Esophagus squamous epithelium (tissue), 5 donors: ENCODE results near the gene ATOSB. TPM values are rescaled to one million over a fixed set of nuclear protein-coding genes. Genes with fewer than 3 reads are reported as not detected.
A peak's percentile ranks its signal among the peaks of the same experiment; 100 is the strongest.

Experiments
- DNase-seq: peaks from one replicate; lab custom pipeline; 2025; lab: John Stamatoyannopoulos, UW
- H3K27ac ChIP-seq, 4 donors: fragments of 200-600 bp; sonication (generic); one replicate each; pipeline ENCODE4 v1.5.1; 2016 to 2019; ENCODE audit warnings: mild to moderate bottlenecking in 1 of 4
- H3K27me3 ChIP-seq, 4 donors: fragments of 200-600 bp; sonication (generic); 1 replicate in 3 of 4; 2 replicates in 1 of 4; pipeline versions ENCODE4 v1.5.1 to v1.6.0; 2017 to 2021; ENCODE audit warnings: antibody characterized with exemption in 1 of 4
- H3K36me3 ChIP-seq, 3 donors: fragments of 200-600 bp; sonication (generic); one replicate each; pipeline ENCODE4 v1.5.1; 2016 to 2019
- H3K4me1 ChIP-seq, 3 donors: fragments of 200-600 bp; sonication (generic); one replicate each; pipeline ENCODE4 v1.5.1; 2017 to 2019
- H3K4me3 ChIP-seq, 4 donors: fragments of 200-600 bp; sonication (generic); 1 replicate in 3 of 4; 2 replicates in 1 of 4; pipeline ENCODE4 v1.5.1; 2016 to 2019; ENCODE audit warnings: mild to moderate bottlenecking in 2 of 4, moderate library complexity in 1 of 4
- H3K9me3 ChIP-seq, 3 donors: fragments of 200-600 bp; sonication (generic); one replicate each; pipeline ENCODE4 v1.5.1; 2016 to 2019
- CTCF ChIP-seq, 6 experiments: fragments of 450-650 bp in 4 of 6; fragments of 200-600 bp in 2 of 6; sonication (generic) in 2 of 6; IDR thresholded peaks; one replicate each; pipeline ENCODE4 v1.5.1; 2016 to 2019; ENCODE audit warnings: antibody characterized with exemption in 6 of 6, mild to moderate bottlenecking in 4 of 6, moderate library complexity in 4 of 6
- POLR2A ChIP-seq, 4 donors: fragments of 450-650 bp; IDR thresholded peaks; one replicate each; pipeline ENCODE4 v1.6.1; 2017; ENCODE audit warnings: antibody characterized with exemption in 4 of 4, mild to moderate bottlenecking in 4 of 4, moderate library complexity in 3 of 4
- WGBS, 2 donors: methylation state at CpG; one replicate each; pipeline ENCODE4 v1.1.5; 2018; 5-methylcytosine and 5-hydroxymethylcytosine counted together
- intact Hi-C: fragments of 100-400 bp; cut with DNase I; formaldehyde crosslinking; loops from one replicate; pipeline ENCODE4 v1.15.0; 2022
- total RNA-seq, 4 donors: library from RNA; depleted of rRNA; stranded (reverse); fragments of >200 nt; gene quantifications; one replicate each; pipeline ENCODE4 v1.1.0, GENCODE V29; 2016
- donor health status: DM: yes; HTN: yes; CAD: no.

ATOSB gene
- total RNA-seq, 4 donors from 2014 or later, result 24.4 to 57.8 (median 32.7) TPM

GRCh38 chr9:35104586-35104985 lies 11.1 kb downstream of the ATOSB start:
- Histone ChIP-seq H3K9me3 (no peaks in the 10 kb centered on the region), H3K4me3 (no peak overlapping the region), H3K27ac (no peak overlapping the region), H3K36me3 (peaks cover 22 to 73% (median 45%) of the 10 kb centered on the region in 3 donors), H3K27me3 (no peaks in the 10 kb centered on the region), H3K4me1 (peaks cover 10 to 34% (median 21%) of the 10 kb centered on the region in 3 donors)
- intact Hi-C loops, result no loop called here
- TF ChIP-seq CTCF (IDR thresholded peaks at IDR 0.05) (no peak), POLR2A (IDR thresholded peaks at IDR 0.05) (no peak)
- WGBS, 2 donors, result 81 to 84% methylated on average over 3 to 4 of the region's 4 CpGs
- no peak for DNase-seq

DNA sequence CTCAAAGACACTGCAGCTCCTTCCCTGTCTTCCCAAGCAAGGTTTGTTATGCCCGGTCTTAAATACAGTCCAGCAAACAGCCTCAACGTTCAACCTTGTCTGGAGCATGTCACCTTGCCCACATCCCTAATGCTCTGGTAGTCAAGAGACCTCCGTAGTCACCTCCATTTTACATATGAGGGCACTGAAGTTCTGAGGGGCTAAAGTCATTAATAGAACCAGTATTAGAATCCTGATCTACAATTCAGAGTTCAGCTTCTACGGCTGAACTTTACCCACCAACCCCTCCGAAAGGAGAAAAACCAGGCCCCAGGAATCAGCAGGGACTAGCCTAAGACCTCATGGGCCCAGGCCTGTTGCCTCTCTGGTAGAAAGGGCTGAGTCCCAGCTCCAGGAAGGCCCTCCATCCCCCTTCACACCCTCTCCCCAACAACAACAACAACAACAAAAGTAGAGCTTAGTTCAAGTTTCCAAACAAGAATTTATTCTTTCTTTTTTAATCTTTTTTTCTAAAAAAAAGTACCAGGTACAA lies 11.9 kb downstream of the ATOSB start:
- H3K9me3 ChIP-seq, result no peaks in the 10 kb centered on the region
- TF ChIP-seq CTCF (IDR thresholded peaks at IDR 0.05), result no peak
- peak overlapping the region; percentile 62 to 87 (median 72) for H3K4me3 ChIP-seq
- intact Hi-C loops, result no loop called here
- H3K27me3 ChIP-seq, result no peaks in the 10 kb centered on the region
- H3K36me3 ChIP-seq, result peaks cover 22 to 77% (median 45%) of the 10 kb centered on the region in 3 donors
- no peak for DNase-seq
- H3K4me1 ChIP-seq, result peaks cover 10 to 28% (median 21%) of the 10 kb centered on the region in 3 donors
- peak overlapping the region; percentile 87 to 94 (median 90) for H3K27ac ChIP-seq
- WGBS, 2 donors, result 32 to 33% methylated on average over 5 of the region's 5 CpGs

DNA sequence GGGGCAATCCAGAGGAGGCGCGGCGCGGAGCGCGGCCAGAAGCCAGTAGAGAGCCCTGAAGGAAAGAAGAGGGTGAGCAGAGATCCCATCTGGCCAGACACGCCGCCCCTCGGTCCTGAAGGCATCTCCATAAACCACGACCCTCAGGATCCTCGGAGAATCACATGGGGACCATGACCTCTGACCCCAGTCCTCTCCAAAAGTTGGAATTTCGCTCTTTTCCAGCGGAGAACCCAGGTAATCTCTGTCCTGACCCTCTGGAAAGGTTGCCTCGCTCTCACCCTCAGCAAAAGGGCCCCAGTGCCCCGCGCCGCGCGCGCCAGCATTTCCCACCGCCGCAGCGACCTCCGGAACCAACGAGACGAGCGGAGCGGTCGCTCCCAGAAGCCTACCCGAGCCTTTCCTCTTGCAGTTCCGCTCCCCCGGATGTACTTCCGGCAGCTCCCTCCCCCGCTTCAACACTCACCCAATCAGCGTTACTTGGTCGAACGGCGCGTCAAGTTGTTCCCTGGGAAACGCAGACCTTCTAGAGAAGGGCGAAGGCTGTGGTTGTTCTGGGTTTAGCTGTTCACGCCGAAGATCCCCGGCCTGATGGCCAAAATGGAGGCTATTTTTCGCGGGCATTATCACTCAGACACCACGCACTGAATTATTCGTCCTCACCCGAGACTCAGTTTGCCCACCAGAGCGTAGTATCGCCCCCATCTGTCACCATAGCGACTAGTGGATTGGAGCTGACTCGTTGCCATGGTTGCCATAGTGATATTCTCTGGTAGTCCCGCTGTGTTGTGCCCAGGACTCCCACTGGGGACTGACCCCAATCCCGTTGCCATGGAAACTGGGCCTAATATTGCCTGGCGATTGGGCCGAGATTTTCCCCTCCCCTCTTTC lies 12.6 kb downstream of the ATOSB start, which contains the start of gene STOML2:
Gene STOML2, minus strand, starts transcription at position 363 of the 891 bp plus-strand sequence. Its CDS starts 37 bp downstream, at position 326.
- Histone ChIP-seq H3K4me3 (peak within 1 kb of the TSS; percentile 62 to 87 (median 72)), H3K36me3 (peaks cover 17 to 70% (median 43%) of the 10 kb centered on the region in 3 donors)
- 0 to 1% methylated on average over 18 to 23 of the region's 57 CpGs for WGBS, 2 donors

DNA sequence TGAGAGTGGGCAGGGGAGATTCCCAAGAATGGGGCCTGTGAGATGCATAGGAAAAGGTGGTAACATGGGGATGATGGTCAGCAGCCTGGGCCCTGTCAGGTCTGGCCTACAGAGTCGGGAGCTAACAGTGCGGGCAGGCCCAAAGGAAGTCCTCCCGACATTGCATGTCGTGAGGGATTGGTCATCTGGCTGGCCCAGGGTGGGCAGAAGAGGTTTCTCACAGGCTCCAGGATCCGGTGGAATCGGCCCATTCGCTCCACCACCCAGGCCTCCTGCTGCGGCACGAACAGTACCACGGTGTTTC lies 13.2 kb downstream of the ATOSB start:
- Histone ChIP-seq H3K9me3 (no peaks in the 10 kb centered on the region), H3K27me3 (no peaks in the 10 kb centered on the region), H3K4me1 (peaks cover 10 to 28% (median 21%) of the 10 kb centered on the region in 3 donors), H3K36me3 (peaks cover 11 to 64% (median 37%) of the 10 kb centered on the region in 3 donors), H3K4me3 (peak overlapping the region; percentile 62 to 87 (median 72)), H3K27ac (peak overlapping the region; percentile 87 to 94 (median 90))
- intact Hi-C loops, result no loop called here
- WGBS, 2 donors, result 0% methylated on average over 2 to 3 of the region's 10 CpGs
- TF ChIP-seq CTCF (IDR thresholded peaks at IDR 0.05) (no peak), POLR2A (IDR thresholded peaks at IDR 0.05) (no peak)
- DNase-seq, result no peak

More for the DNA sequence above, 12.6 kb downstream of the ATOSB start, which contains the start of gene STOML2:
- intact Hi-C loops, result no loop called here
- Histone ChIP-seq H3K4me1 (peaks cover 10 to 28% (median 21%) of the 10 kb centered on the region in 3 donors), H3K27ac (peak within 1 kb of the TSS; percentile 87 to 94 (median 90)), H3K9me3 (no peaks in the 10 kb centered on the region), H3K27me3 (no peaks in the 10 kb centered on the region)
- DNase-seq, result peak; percentile 78
- TF ChIP-seq POLR2A (IDR thresholded peaks at IDR 0.05), result peak in 3 of 4 donors; percentile 18 to 38 (median 31)
- peak in 1 of 6 experiments; percentile 48 for TF ChIP-seq CTCF (IDR thresholded peaks at IDR 0.05)

GRCh38 chr9:35097573-35097972 lies 18.1 kb downstream of the ATOSB start:
- H3K36me3 ChIP-seq, result peaks cover 0 to 54% (median 15%) of the 10 kb centered on the region in 3 donors
- no peak overlapping the region for H3K4me3 ChIP-seq
- no peaks in the 10 kb centered on the region for H3K27me3 ChIP-seq
- H3K9me3 ChIP-seq, result no peaks in the 10 kb centered on the region
- H3K27ac ChIP-seq, result no peak overlapping the region
- intact Hi-C loops, result loop anchor here (10.0 kb wide), 1 partner anchor 203 kb away; a partner anchor contains a TSS
- peaks cover 14 to 40% (median 26%) of the 10 kb centered on the region in 3 donors for H3K4me1 ChIP-seq
- DNase-seq, result no peak
- 76 to 83% methylated on average over 3 of the region's 3 CpGs for WGBS, 2 donors
- TF ChIP-seq POLR2A (IDR thresholded peaks at IDR 0.05), result no peak
- TF ChIP-seq CTCF (IDR thresholded peaks at IDR 0.05), result no peak
